Naive thymus-derived CD4-positive, alpha-beta T cell (primary cell): ENCODE results near the gene GRIN2C. TPM values are rescaled to one million over a fixed set of nuclear protein-coding genes. Genes with fewer than 3 reads are reported as not detected.
A peak's percentile ranks its signal among the peaks of the same experiment; 100 is the strongest.

Experiments
- ATAC-seq: fragments of 150-1000 bp; cut with Tn5 transposase; 2 replicates; pipeline ENCODE4 v1.10.0; 2021; ENCODE audit warnings: mild to moderate bottlenecking, moderate library complexity
- CTCF ChIA-PET: fragments of 350-600 bp; sonication (Branson Sonifier 250); formaldehyde crosslinking; loops from one replicate; lab custom pipeline; 2021; ENCODE audit warnings: antibody characterized with exemption; lab: Charles Lee
- POLR2A ChIA-PET: fragments of 350-600 bp; sonication (Branson Sonifier 250); formaldehyde crosslinking; loops from one replicate; lab custom pipeline; 2021; ENCODE audit warnings: antibody characterized with exemption, inconsistent platforms; lab: Charles Lee
- DNase-seq, 9 donors: peaks; one replicate each; pipeline versions ENCODE4 v3.0.0 to v3.0.0-alpha.2; 2020 to 2022; ENCODE audit warnings: mixed read lengths in 1 of 9
- H3K27ac ChIP-seq: one replicate; pipeline ENCODE4 v1.7.0; 2013; ENCODE audit warnings: mild to moderate bottlenecking, low read depth, low read length, moderate library complexity
- H3K27me3 ChIP-seq, 2 donors: one replicate each; pipeline ENCODE4 v1.7.0; 2013; ENCODE audit warnings: low read length in 2 of 2, mild to moderate bottlenecking in 2 of 2, moderate library complexity in 2 of 2; ENCODE audit not compliant: control insufficient read depth in 2 of 2, insufficient read depth in 2 of 2
- H3K36me3 ChIP-seq, 3 experiments: 1 replicate in 2 of 3; 2 replicates in 1 of 3; pipeline ENCODE4 v1.7.0; 2013; ENCODE audit warnings: low read length in 3 of 3, mild to moderate bottlenecking in 3 of 3, moderate library complexity in 1 of 3; ENCODE audit not compliant: insufficient read depth in 3 of 3, control insufficient read depth in 2 of 3
- H3K4me1 ChIP-seq, 2 donors: one replicate each; pipeline ENCODE4 v1.7.0; 2013; ENCODE audit warnings: low read length in 2 of 2, mild to moderate bottlenecking in 2 of 2, moderate library complexity in 1 of 2; ENCODE audit not compliant: control insufficient read depth in 2 of 2, insufficient read depth in 2 of 2
- H3K4me3 ChIP-seq: 2 replicates; pipeline ENCODE4 v1.7.0; 2013; ENCODE audit warnings: mild to moderate bottlenecking, low read length
- H3K9me3 ChIP-seq, 3 experiments: 1 replicate in 2 of 3; 2 replicates in 1 of 3; pipeline ENCODE4 v1.7.0; 2013; ENCODE audit warnings: low read length in 3 of 3; ENCODE audit not compliant: control insufficient read depth in 2 of 3
- H3K27ac Mint-ChIP-seq, 9 donors: one replicate each; pipeline ENCODE4 v1.8.0; 2020 to 2022; ENCODE audit warnings: mixed read lengths in 9 of 9, mild to moderate bottlenecking in 8 of 9, moderate library complexity in 5 of 9, inconsistent platforms in 2 of 9
- H3K27me3 Mint-ChIP-seq, 5 donors: one replicate each; pipeline ENCODE4 v1.8.0; 2021 to 2022; ENCODE audit warnings: mixed read lengths in 5 of 5, mild to moderate bottlenecking in 1 of 5
- H3K36me3 Mint-ChIP-seq, 5 donors: one replicate each; pipeline ENCODE4 v1.8.0; 2020 to 2022; ENCODE audit warnings: mixed read lengths in 5 of 5, mild to moderate bottlenecking in 3 of 5, inconsistent platforms in 1 of 5
- H3K4me1 Mint-ChIP-seq, 7 donors: one replicate each; pipeline ENCODE4 v1.8.0; 2020 to 2022; ENCODE audit warnings: mixed read lengths in 7 of 7, mild to moderate bottlenecking in 3 of 7, inconsistent platforms in 1 of 7
- H3K4me3 Mint-ChIP-seq, 10 donors: one replicate each; pipeline ENCODE4 v1.8.0; 2020 to 2022; ENCODE audit warnings: mild to moderate bottlenecking in 10 of 10, mixed read lengths in 10 of 10, moderate library complexity in 6 of 10, inconsistent platforms in 2 of 10
- H3K9me3 Mint-ChIP-seq, 11 donors: one replicate each; pipeline ENCODE4 v1.8.0; 2020 to 2022; ENCODE audit warnings: mixed read lengths in 11 of 11, mild to moderate bottlenecking in 4 of 11, inconsistent platforms in 1 of 11, moderate library complexity in 1 of 11
- intact Hi-C, 2 donors: fragments of 100-400 bp; cut with micrococcal nuclease; formaldehyde crosslinking; loops; one replicate each; pipeline ENCODE4 v1.15.1; 2023
- polyA plus RNA-seq, 2 donors: library from polyadenylated mRNA; unstranded; fragments of 300-500 nt; fragmentation: Illumina TruSeq; gene quantifications; one replicate each; pipeline ENCODE4 v1.2.3, GENCODE V29; 2021
- total RNA-seq, 6 experiments: library from RNA in 5 of 6; stranded (reverse) in 5 of 6; gene quantifications; 1 replicate in 5 of 6; 2 replicates in 1 of 6; pipeline ENCODE4 v1.2.3 and lab custom pipeline; 2021 to 2026

The GRIN2C gene
- total and polyA plus RNA-seq, 7 experiments from 2014 or later: 0.12 to 0.15 TPM; not detected in 5

GRCh38 chr17:74852237-74853047 lies 7.2 kb downstream of the GRIN2C start:
- no peaks in the 10 kb centered on the region for H3K9me3 ChIP-seq
- peaks cover 5 to 13% (median 11%) of the 10 kb centered on the region in 7 donors for H3K4me1 Mint-ChIP-seq
- H3K4me3 ChIP-seq: peak overlapping the region; percentile 45
- no peaks in the 10 kb centered on the region for H3K36me3 Mint-ChIP-seq
- peak; percentile 88 for ATAC-seq
- no peaks in the 10 kb centered on the region for H3K27me3 ChIP-seq
- H3K4me1 ChIP-seq: peaks cover 0 to 10% of the 10 kb centered on the region in 2 donors
- peak overlapping the region; percentile 72 to 90 (median 78) for H3K4me3 Mint-ChIP-seq
- H3K36me3 ChIP-seq: no peaks in the 10 kb centered on the region
- no peaks in the 10 kb centered on the region for H3K9me3 Mint-ChIP-seq
- H3K27me3 Mint-ChIP-seq: peaks cover 26 to 60% (median 41%) of the 10 kb centered on the region in 5 donors
- CTCF ChIA-PET: interaction anchor here (1.0 to 1.2 kb wide), 2 partner anchors 10 to 12 kb away, joined by 3 read pairs; no protein-coding TSS in a partner anchor
- no peak overlapping the region for H3K27ac ChIP-seq
- peak in 8 of 9 donors; percentile 52 to 80 (median 73) for DNase-seq
- intact Hi-C loops: loop anchor here (1.0 to 2.0 kb wide), 3 partner anchors 20 to 104 kb away; partner anchors contain the start of genes FDXR (in 1 of the 2) and NHERF1 (in 1 of the 2)
- POLR2A ChIA-PET: no interaction called here
- peak overlapping the region in 4 of 9 donors; percentile 25 to 64 (median 46) for H3K27ac Mint-ChIP-seq

- no peak overlapping the region for H3K27ac Mint-ChIP-seq
- H3K9me3 Mint-ChIP-seq: no peaks in the 10 kb centered on the region
- DNase-seq: no peak
- H3K27ac ChIP-seq: no peak overlapping the region
- H3K4me3 Mint-ChIP-seq: peak overlapping the region in 1 of 10 donors; percentile 16
- no peak for ATAC-seq
- no peaks in the 10 kb centered on the region for H3K9me3 ChIP-seq
- H3K36me3 ChIP-seq: no peaks in the 10 kb centered on the region
- H3K36me3 Mint-ChIP-seq: no peaks in the 10 kb centered on the region
- no peaks in the 10 kb centered on the region for H3K27me3 ChIP-seq
- peaks cover 0 to 10% of the 10 kb centered on the region in 2 donors for H3K4me1 ChIP-seq
- CTCF ChIA-PET: interaction anchor here (1.2 kb wide), 1 partner anchor 12 kb away, joined by 3 read pairs; no protein-coding TSS in a partner anchor
- POLR2A ChIA-PET: no interaction called here
- H3K4me3 ChIP-seq: no peak overlapping the region
- H3K27me3 Mint-ChIP-seq: peaks cover 20 to 53% (median 34%) of the 10 kb centered on the region in 5 donors
- H3K4me1 Mint-ChIP-seq: peaks cover 5 to 13% (median 11%) of the 10 kb centered on the region in 7 donors
- intact Hi-C loops: loop anchor here (1.0 to 2.0 kb wide), 3 partner anchors 21 to 103 kb away; partner anchors contain the start of genes FDXR (in 1 of the 2) and NHERF1 (in 1 of the 2)
These were observed 8.0 kb downstream of the GRIN2C start for GRCh38 chr17:74851612-74852236.

GRCh38 chr17:74850914-74851313 lies 8.8 kb downstream of the GRIN2C start:
- H3K27me3 Mint-ChIP-seq: peaks cover 12 to 45% (median 26%) of the 10 kb centered on the region in 5 donors
- CTCF ChIA-PET: no interaction called here
- H3K9me3 Mint-ChIP-seq: no peaks in the 10 kb centered on the region
- no peaks in the 10 kb centered on the region for H3K36me3 Mint-ChIP-seq
- H3K27me3 ChIP-seq: no peaks in the 10 kb centered on the region
- peaks cover 0 to 10% of the 10 kb centered on the region in 2 donors for H3K4me1 ChIP-seq
- peak overlapping the region in 4 of 10 donors; percentile 16 to 32 (median 24) for H3K4me3 Mint-ChIP-seq
- H3K9me3 ChIP-seq: no peaks in the 10 kb centered on the region
- peak overlapping the region in 1 of 9 donors; percentile 43 for H3K27ac Mint-ChIP-seq
- no peak overlapping the region for H3K27ac ChIP-seq
- POLR2A ChIA-PET: no interaction called here
- H3K4me1 Mint-ChIP-seq: peaks cover 5 to 13% (median 11%) of the 10 kb centered on the region in 7 donors
- no peak overlapping the region for H3K4me3 ChIP-seq
- no peaks in the 10 kb centered on the region for H3K36me3 ChIP-seq
- no peak for DNase-seq
- ATAC-seq: no peak
- intact Hi-C loops: no loop called here

- no peaks in the 10 kb centered on the region for H3K36me3 ChIP-seq
- no peak overlapping the region for H3K4me3 Mint-ChIP-seq
- ChIA-PET CTCF (no interaction called here), POLR2A (no interaction called here)
- DNase-seq (no peak), ATAC-seq (no peak)
- no peaks in the 10 kb centered on the region for H3K9me3 ChIP-seq
- no peaks in the 10 kb centered on the region for H3K27me3 ChIP-seq
- no peaks in the 10 kb centered on the region for H3K9me3 Mint-ChIP-seq
- H3K27ac Mint-ChIP-seq: no peak overlapping the region
- peaks cover 0 to 10% of the 10 kb centered on the region in 2 donors for H3K4me1 ChIP-seq
- no peak overlapping the region for H3K4me3 ChIP-seq
- H3K27ac ChIP-seq: no peak overlapping the region
- H3K27me3 Mint-ChIP-seq: peaks cover 6 to 39% (median 21%) of the 10 kb centered on the region in 5 donors
- H3K36me3 Mint-ChIP-seq: peaks cover 0 to 3% (median 0%) of the 10 kb centered on the region in 5 donors
- H3K4me1 Mint-ChIP-seq: peaks cover 5 to 13% (median 11%) of the 10 kb centered on the region in 7 donors
- intact Hi-C loops: no loop called here
These were observed 9.4 kb downstream of the GRIN2C start for GRCh38 chr17:74850310-74850709.

- H3K4me3 Mint-ChIP-seq: no peak overlapping the region
These were observed 10.9 kb downstream of the GRIN2C start for GRCh38 chr17:74848656-74849399.

GRCh38 chr17:74846621-74847020 lies 13.1 kb downstream of the GRIN2C start:
- ChIA-PET POLR2A (no interaction called here), CTCF (no interaction called here)
- DNase-seq (no peak), ATAC-seq (no peak)
- intact Hi-C loops: no loop called here
- Histone ChIP-seq H3K4me3 (no peak overlapping the region), H3K4me1 (no peaks in the 10 kb centered on the region), H3K36me3 (no peaks in the 10 kb centered on the region), H3K27me3 (no peaks in the 10 kb centered on the region), H3K9me3 (no peaks in the 10 kb centered on the region), H3K27ac (no peak overlapping the region)
- Mint-ChIP-seq H3K4me3 (no peak overlapping the region), H3K4me1 (peaks cover 0 to 15% (median 5%) of the 10 kb centered on the region in 7 donors), H3K27me3 (peaks cover 11 to 27% (median 14%) of the 10 kb centered on the region in 5 donors), H3K9me3 (no peaks in the 10 kb centered on the region), H3K27ac (no peak overlapping the region), H3K36me3 (peaks cover 0 to 10% (median 0%) of the 10 kb centered on the region in 5 donors)

More at GRCh38 chr17:74848656-74849399, 10.9 kb downstream of the GRIN2C start:
- POLR2A ChIA-PET: no interaction called here
- Mint-ChIP-seq H3K4me1 (peaks cover 3 to 13% (median 10%) of the 10 kb centered on the region in 7 donors), H3K27me3 (peaks cover 6 to 25% (median 15%) of the 10 kb centered on the region in 5 donors), H3K27ac (no peak overlapping the region), H3K36me3 (peaks cover 0 to 6% (median 0%) of the 10 kb centered on the region in 5 donors), H3K9me3 (no peaks in the 10 kb centered on the region)
- ATAC-seq (no peak), DNase-seq (no peak)
- CTCF ChIA-PET: no interaction called here
- peaks cover 0 to 10% of the 10 kb centered on the region in 2 donors for H3K4me1 ChIP-seq
- H3K27ac ChIP-seq: no peak overlapping the region
- intact Hi-C loops: no loop called here
- H3K36me3 ChIP-seq: no peaks in the 10 kb centered on the region
- no peaks in the 10 kb centered on the region for H3K9me3 ChIP-seq
- H3K27me3 ChIP-seq: no peaks in the 10 kb centered on the region
- no peak overlapping the region for H3K4me3 ChIP-seq
